Fibroblast of pulmonary artery (primary cell): Measurements from ENCODE around the gene FCAMR.

ENCODE experiments used
- DNase-seq: peaks from one replicate; pipeline ENCODE4 v3.0.0-alpha.2; 2010; ENCODE audit warnings: low read depth
- H3K4me3 ChIP-seq: replicated peaks from 2 replicates; pipeline ENCODE4 v1.5.1; 2011; ENCODE audit warnings: low read depth, mild to moderate bottlenecking, control low read depth, low read length, moderate library complexity
- TF ChIP-seq, protein P1 (sequence below): IDR thresholded peaks from 2 replicates; pipeline ENCODE4 v1.5.1; 2011; ENCODE audit warnings: mild to moderate bottlenecking, control low read depth, low read length, inconsistent platforms; ENCODE audit errors: missing control alignments

FCAMR gene

DNA sequence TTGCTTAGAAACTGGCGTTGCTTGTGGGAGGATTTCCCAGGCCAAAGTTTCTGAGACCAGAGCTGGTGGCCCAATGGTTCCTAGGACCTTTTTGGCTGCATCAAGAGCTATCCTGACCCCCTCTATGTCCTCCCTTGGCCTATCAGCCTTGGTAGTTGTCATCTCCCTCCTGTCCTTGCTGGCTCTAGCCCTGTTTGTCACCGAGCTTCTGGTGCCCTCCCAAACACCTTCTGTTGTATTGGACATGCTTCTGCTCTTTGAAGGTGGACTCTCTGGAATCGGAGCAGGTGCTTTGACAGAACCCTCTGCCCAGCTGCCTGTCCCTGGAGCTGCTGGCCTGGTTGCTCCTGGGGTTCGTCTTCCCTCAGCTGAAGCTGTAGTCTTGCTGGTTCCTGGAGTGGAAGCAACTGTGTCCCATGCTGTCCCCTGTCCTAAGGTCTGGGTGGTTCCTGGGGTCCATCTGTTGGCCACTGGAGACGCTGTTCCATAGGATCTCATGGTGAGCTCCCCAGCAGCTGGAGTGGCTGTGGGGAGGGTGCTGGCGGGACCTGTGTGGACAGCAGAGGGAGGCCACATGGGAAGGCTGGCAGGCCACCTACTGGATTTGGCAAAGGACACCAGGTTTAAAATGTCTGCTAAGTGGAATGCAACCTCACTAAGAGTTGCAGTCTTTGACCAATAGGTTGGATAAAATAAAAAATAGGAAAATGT is 9.4 kb downstream of the FCAMR start:
- no peak overlapping the region for H3K4me3 ChIP-seq
- no peak for DNase-seq
- TF ChIP-seq, protein P1, sequence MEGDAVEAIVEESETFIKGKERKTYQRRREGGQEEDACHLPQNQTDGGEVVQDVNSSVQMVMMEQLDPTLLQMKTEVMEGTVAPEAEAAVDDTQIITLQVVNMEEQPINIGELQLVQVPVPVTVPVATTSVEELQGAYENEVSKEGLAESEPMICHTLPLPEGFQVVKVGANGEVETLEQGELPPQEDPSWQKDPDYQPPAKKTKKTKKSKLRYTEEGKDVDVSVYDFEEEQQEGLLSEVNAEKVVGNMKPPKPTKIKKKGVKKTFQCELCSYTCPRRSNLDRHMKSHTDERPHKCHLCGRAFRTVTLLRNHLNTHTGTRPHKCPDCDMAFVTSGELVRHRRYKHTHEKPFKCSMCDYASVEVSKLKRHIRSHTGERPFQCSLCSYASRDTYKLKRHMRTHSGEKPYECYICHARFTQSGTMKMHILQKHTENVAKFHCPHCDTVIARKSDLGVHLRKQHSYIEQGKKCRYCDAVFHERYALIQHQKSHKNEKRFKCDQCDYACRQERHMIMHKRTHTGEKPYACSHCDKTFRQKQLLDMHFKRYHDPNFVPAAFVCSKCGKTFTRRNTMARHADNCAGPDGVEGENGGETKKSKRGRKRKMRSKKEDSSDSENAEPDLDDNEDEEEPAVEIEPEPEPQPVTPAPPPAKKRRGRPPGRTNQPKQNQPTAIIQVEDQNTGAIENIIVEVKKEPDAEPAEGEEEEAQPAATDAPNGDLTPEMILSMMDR: no peak

DNA sequence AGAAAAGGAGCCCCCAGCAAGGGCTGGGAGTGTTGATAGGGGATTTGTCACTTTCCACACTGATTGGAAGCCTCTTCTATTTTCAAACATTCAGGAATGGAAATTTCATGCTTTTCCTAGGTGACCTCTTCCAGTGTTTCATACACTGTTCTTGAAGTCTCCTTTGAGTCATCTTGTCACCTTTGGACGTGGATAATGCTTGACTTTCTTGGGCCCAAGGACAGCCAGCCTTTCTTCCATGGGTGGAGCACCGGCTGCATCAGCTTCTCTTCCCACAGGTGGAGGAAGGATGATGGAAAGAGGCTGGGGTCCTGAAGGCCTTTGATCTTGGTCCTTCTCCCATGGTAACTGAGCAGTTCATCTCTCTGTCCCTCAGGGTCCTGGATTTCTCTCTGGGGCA is 12.1 kb downstream of the FCAMR start:
- no peak for DNase-seq
- TF ChIP-seq, protein P1: no peak

DNA sequence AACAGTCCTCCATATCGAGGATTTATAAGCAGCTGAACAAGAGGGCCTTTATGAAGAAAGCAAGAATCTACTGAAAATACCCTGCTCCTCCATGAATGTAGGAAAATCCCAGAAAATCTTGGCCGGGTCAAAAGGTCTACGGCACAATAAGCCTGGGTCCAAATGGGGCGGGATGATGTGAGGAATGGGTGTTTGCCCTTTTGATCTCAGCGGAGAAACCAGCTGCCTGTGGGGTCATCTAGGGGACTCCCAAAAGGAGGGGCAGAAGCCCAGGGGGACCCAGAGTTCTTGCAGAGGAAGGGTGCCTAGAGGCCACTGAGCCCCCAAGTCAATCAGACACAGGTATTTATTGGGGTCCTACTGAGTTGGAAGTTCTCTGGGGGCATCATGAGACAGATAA is 12.6 kb downstream of the FCAMR start:
- no peak overlapping the region for H3K4me3 ChIP-seq
- TF ChIP-seq, protein P1: no peak
- DNase-seq: no peak

More for the DNA sequence above, 12.1 kb downstream of the FCAMR start:
- no peak overlapping the region for H3K4me3 ChIP-seq

DNA sequence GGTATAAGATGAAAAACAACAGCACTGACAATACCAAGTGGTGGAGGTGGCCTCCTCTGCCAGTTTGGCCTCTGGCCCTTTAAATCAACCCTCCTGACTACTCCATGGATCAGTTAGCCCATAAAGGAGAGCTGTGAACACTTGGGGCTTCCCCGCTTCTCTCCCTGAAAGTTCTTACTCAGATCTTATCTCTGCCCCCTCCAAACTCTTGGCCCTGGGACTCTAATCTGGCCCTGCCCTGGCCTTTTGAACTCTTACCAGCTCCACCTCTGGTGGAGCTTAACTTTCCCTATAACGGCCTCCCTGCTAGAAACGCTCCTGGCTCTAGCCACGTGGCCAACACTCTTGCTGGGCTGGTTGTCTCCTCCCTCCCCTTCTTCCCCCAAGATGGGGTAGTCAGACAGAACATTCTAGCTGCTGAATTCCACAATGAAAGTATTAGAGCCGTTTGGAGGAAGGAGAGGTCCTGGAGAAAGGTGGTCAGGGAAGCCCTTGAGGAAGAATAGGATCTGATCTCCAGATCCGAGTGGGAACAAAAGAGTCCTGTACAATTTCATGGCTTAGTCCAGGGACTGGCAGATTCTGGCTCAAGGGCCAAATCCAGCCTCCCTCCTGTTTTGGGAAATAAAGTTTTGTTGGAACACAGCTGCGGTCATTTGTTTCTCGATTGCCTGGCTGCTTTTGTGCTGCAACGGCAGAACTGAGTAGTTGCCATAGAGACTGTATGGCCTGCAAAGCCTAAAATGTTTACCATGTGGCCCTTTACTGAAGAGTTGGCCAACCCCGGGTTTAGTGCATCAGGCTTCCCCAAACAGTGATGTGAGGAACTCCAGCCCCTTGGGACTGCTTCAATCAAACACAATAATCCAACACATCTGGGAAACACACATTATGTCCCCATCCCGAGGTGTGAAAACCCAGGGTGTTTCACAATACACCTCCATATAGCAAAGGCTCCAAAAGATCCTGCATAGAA is 14.5 kb downstream of the FCAMR start:
- no peak overlapping the region for H3K4me3 ChIP-seq
- TF ChIP-seq, protein P1: no peak
- no peak for DNase-seq

DNA sequence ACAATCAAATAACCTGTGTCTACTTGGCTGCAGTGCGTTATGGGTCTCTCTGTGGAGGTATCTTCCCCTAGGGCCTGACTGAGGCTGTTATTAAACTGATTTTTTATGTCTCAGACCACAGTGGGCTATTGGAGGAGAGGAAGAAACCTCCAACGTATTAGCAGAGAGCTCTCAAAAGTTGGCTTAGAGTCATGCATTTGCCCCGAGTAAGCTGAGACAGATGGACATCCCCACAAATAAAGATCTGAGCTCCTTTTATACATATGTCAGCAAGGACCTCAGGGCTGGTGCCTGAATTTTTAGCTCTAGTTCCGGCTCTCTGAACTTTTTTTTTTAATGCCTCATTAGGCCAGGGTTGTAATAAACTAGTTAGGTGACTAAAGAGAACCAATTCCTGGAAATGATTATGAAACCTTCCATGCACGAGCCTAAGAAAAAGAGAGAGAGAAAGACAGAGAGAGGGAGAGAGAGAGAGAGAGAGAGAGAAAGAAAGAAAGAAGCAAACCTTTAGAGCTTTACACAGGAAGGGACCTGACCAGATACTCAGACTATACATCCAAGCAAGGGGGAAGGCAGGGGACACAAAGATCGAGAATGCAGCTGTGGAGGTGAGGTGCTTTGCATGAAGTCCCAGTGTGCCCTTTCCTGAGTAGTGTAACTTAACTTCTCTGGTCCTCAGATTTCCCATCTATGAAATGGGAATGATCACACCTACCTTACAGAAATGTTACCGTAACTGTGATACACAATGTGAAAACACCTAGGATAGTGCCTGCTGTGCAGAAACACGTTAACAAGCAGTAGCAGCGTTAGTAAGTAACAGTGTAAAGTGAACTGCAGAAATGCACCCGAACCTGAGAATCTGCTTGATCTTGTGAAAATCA is 15.6 kb downstream of the FCAMR start:
- DNase-seq: no peak
- TF ChIP-seq, protein P1: no peak
- H3K4me3 ChIP-seq: no peak overlapping the region

DNA sequence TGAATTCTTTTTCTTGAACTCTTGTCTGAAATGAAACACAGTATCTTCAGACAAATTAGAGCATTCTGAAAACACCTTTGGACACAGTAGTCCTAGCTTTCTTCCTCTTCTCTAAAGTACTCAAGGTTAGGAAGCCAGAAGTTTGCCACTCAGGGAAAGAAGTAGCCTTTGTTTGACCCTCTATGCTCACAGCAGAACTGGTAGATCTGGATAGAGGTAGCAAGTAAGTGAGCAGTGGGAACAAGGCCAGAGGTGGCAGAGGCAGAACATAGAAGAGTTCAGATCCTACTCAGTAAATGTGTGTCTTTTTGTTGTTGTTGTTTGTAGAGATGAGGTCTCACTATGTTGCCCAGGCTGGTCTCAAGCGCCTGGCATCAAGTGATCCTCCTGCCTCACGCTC is 16.6 kb downstream of the FCAMR start:
- TF ChIP-seq, protein P1: no peak
- no peak overlapping the region for H3K4me3 ChIP-seq
- no peak for DNase-seq
